Small intestine (tissue), 7 donors: ENCODE results near the gene KNCN. TPM values are rescaled to one million over a fixed set of nuclear protein-coding genes. Genes with fewer than 3 reads are reported as not detected.

Source experiments
- DNase-seq, 2 donors: peaks; one replicate each; pipeline versions ENCODE4 v3.0.0 to v3.0.0-alpha.2; 2013
- FAIRE-seq: peaks from 2 replicates; lab custom pipeline; 2012; peaks lifted over from hg19 to GRCh38; lab: Jason Lieb, UNC
- H3K27ac ChIP-seq, 3 donors: one replicate each; pipeline ENCODE4 v1.5.1; 2013; ENCODE audit warnings: low read length in 2 of 3, mild to moderate bottlenecking in 2 of 3, control low read depth in 1 of 3, inconsistent platforms in 1 of 3, low read depth in 1 of 3, moderate library complexity in 1 of 3
- H3K27me3 ChIP-seq, 3 donors: one replicate each; pipeline ENCODE4 v1.6.1; 2013; ENCODE audit warnings: low read length in 3 of 3, inconsistent platforms in 1 of 3; ENCODE audit not compliant: control insufficient read depth in 3 of 3, insufficient read depth in 3 of 3
- H3K36me3 ChIP-seq, 3 donors: one replicate each; pipeline ENCODE4 v1.6.1; 2013; ENCODE audit warnings: low read length in 3 of 3, inconsistent platforms in 1 of 3, low read depth in 1 of 3, mild to moderate bottlenecking in 1 of 3, moderate library complexity in 1 of 3; ENCODE audit not compliant: control insufficient read depth in 3 of 3, insufficient read depth in 2 of 3
- H3K4me1 ChIP-seq, 3 donors: one replicate each; pipeline ENCODE4 v1.6.1; 2013; ENCODE audit warnings: low read length in 2 of 3, inconsistent platforms in 1 of 3, low read depth in 1 of 3, mild to moderate bottlenecking in 1 of 3, moderate library complexity in 1 of 3; ENCODE audit not compliant: control insufficient read depth in 3 of 3, insufficient read depth in 2 of 3
- H3K4me3 ChIP-seq, 3 donors: one replicate each; pipeline ENCODE4 v1.5.1; 2013; ENCODE audit warnings: low read length in 3 of 3, control low read depth in 1 of 3, inconsistent platforms in 1 of 3, low read depth in 1 of 3, mild to moderate bottlenecking in 1 of 3, moderate library complexity in 1 of 3
- H3K9me3 ChIP-seq, 2 donors: one replicate each; pipeline ENCODE4 v1.6.1; 2013; ENCODE audit warnings: low read depth in 1 of 2, low read length in 1 of 2; ENCODE audit not compliant: control insufficient read depth in 2 of 2, insufficient read depth in 1 of 2
- WGBS, 3 donors: extraction: QIAGEN DNeasy Blood & Tissue Kit; methylation state at CpG; one replicate each; pipeline ENCODE4 v1.1.7; 2013; 5-methylcytosine and 5-hydroxymethylcytosine counted together
- polyA plus RNA-seq, 4 donors: library from polyadenylated mRNA; stranded (reverse) in 3 of 4; unstranded in 1 of 4; fragments of 200-250 nt in 3 of 4; fragments of 120-200 nt in 1 of 4; gene quantifications; one replicate each; pipeline versions ENCODE4 v1.2.1 to v1.2.3, GENCODE V29; 2013
- donor health status: healthy with polysubstance abuse.
- donor health status: control.
- donor health status: control.
- donor health status: Bipolar disorder and iron deficiency.
- donor health status: healthy.

KNCN gene
- polyA plus RNA-seq, 4 donors: not detected

DNA sequence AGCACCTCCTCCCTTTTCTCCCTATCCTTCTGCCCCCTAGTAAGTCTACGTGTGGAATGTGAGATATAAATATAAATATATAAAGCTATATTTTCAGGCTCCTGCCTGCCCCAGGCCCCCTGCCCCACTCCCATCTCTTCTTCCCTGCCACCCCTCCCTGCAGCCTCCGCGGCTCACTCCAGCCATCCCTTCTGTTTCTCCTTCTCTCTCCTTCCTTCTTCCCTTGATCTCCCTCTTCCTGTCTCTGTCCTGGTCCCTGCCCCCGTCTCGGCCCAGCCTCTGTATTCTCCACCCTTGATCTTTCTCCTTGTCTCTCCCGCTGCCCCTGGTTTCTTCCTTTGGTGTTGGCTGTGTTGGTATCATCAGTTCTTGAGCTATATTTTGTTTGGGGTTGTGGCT is 38.7 kb downstream of the KNCN start:
- Histone ChIP-seq H3K27ac (no peak overlapping the region), H3K4me3 (no peak overlapping the region), H3K36me3 (no peaks in the 10 kb centered on the region), H3K4me1 (peaks cover 0 to 12% (median 0%) of the 10 kb centered on the region in 3 donors), H3K27me3 (peaks cover 0 to 10% (median 0%) of the 10 kb centered on the region in 3 donors), H3K9me3 (no peaks in the 10 kb centered on the region)
- WGBS, 3 donors: 45 to 86% (median 75%) methylated on average over 6 of the region's 6 CpGs
- FAIRE-seq (no peak), DNase-seq (no peak)

DNA sequence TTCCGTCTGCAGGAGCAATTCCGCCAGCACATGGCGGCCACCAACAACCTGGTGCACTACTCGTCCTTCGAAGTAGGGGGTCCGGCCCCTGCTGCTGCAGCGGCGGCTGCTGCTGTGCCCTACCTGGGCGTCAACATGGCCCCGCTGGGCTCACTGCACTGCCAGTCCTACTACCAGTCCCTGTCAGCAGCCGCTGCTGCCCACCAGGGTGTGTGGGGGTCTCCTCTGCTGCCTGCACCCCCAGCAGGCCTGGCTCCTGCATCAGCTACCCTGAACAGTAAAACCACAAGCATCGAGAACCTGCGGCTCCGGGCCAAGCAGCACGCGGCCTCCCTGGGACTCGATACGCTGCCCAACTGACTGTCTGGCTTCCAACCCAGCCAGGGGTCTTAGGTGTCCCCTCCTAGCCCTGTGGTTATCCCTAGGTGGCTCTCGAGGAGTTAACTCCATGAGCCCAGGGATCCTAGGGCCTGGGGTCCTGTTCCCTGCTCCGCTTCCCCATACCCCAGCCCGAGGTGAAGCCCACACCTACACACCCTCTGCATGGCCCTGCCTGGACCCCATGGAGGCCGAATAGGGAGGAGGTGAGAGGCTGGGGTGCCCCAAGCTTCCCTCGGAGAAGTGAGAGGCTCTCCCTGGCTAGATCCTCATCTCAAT is 39.2 kb downstream of the KNCN start:
- no peak overlapping the region for H3K4me3 ChIP-seq
- no peaks in the 10 kb centered on the region for H3K36me3 ChIP-seq
- 82 to 90% (median 87%) methylated on average over 22 to 23 of the region's 23 CpGs for WGBS, 3 donors
- DNase-seq: no peak
- FAIRE-seq: no peak
- H3K27ac ChIP-seq: no peak overlapping the region
- peaks cover 0 to 10% (median 0%) of the 10 kb centered on the region in 3 donors for H3K27me3 ChIP-seq
- peaks cover 0 to 7% (median 0%) of the 10 kb centered on the region in 3 donors for H3K4me1 ChIP-seq
- H3K9me3 ChIP-seq: no peaks in the 10 kb centered on the region

DNA sequence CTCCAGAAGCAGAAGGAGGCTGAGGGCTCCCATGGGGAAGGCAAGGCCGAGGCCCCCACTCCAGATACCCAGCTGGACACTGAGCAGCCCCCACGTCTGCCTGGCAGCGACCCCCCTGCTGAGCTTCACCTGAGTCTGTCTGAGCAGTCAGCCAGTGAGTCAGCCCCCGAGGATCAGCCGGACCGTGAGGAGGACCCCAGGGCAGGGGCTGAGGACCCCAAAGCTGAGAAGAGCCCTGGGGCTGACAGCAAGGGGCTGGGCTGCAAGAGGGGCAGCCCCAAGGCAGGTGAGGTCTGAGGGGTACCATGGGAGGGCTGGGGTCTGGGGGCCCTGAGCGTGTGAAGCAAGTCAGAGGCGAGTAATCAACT is 40.5 kb downstream of the KNCN start:
- H3K27ac ChIP-seq: no peak overlapping the region
- no peaks in the 10 kb centered on the region for H3K36me3 ChIP-seq
- no peaks in the 10 kb centered on the region for H3K4me1 ChIP-seq
- FAIRE-seq (no peak), DNase-seq (no peak)
- peaks cover 0 to 14% (median 0%) of the 10 kb centered on the region in 3 donors for H3K27me3 ChIP-seq
- no peak overlapping the region for H3K4me3 ChIP-seq
- WGBS, 3 donors: 71 to 77% (median 77%) methylated on average over 8 of the region's 8 CpGs
- no peaks in the 10 kb centered on the region for H3K9me3 ChIP-seq

DNA sequence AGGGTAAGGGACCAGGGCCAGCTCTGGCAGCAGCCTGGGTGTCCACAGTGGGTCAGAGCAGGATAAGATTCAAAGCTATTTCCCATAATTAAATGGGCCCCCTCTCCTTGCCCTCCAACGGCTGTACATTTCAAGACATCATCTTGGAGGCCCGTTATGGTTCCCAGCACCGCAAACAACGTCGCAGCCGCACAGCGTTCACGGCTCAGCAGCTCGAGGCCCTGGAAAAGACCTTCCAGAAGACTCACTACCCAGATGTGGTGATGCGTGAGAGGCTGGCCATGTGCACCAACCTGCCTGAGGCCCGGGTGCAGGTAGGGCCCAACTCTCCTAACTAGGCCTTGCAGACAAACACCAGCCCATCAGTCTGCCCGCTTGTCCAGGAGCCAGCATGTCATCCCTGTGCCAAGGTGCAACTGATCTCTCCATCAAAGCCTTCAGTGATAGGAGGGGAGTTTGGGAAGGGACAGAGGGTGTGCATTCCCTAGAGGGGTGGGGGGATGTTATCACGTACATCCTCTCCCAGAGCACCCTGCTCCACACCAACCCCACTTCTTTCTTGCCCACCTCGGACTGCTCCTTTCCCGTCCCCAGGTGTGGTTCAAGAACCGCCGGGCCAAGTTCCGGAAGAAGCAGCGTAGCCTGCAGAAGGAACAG is 41.0 kb downstream of the KNCN start:
- 91 to 93% (median 91%) methylated on average over 19 of the region's 19 CpGs for WGBS, 3 donors

DNA sequence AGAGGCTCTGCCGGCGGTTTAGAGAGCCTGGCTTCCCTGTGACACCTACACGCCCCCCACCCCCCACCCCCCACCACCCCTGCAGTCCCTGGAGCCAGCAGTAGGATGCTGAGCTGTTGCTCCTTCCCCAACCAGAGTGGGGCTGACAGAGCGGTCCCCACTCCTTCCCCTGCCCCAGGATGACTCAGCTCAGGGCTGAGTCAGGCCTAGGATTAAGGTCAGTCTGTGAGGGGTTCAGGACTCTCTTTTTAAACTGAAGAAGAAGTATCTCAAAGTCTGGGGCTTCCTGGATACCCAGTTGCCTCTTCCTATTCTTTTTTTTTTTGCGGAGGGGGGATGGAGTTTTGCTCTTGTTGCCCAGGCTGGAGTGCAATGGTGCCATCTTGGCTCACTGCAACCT is 42.7 kb downstream of the KNCN start:
- no peak for FAIRE-seq
- no peaks in the 10 kb centered on the region for H3K9me3 ChIP-seq
- H3K4me1 ChIP-seq: no peaks in the 10 kb centered on the region
- no peak overlapping the region for H3K27ac ChIP-seq
- H3K4me3 ChIP-seq: no peak overlapping the region
- no peaks in the 10 kb centered on the region for H3K36me3 ChIP-seq
- no peak for DNase-seq
- H3K27me3 ChIP-seq: peaks cover 0 to 14% (median under 1%) of the 10 kb centered on the region in 3 donors
- WGBS, 3 donors: 71 to 77% (median 73%) methylated on average over 5 of the region's 5 CpGs

More for the DNA sequence above, 41.0 kb downstream of the KNCN start:
- Histone ChIP-seq H3K27me3 (peaks cover 0 to 14% (median 0%) of the 10 kb centered on the region in 3 donors), H3K9me3 (no peaks in the 10 kb centered on the region), H3K4me3 (no peak overlapping the region), H3K27ac (no peak overlapping the region), H3K36me3 (no peaks in the 10 kb centered on the region), H3K4me1 (no peaks in the 10 kb centered on the region)
- no peak for DNase-seq
- FAIRE-seq: no peak

DNA sequence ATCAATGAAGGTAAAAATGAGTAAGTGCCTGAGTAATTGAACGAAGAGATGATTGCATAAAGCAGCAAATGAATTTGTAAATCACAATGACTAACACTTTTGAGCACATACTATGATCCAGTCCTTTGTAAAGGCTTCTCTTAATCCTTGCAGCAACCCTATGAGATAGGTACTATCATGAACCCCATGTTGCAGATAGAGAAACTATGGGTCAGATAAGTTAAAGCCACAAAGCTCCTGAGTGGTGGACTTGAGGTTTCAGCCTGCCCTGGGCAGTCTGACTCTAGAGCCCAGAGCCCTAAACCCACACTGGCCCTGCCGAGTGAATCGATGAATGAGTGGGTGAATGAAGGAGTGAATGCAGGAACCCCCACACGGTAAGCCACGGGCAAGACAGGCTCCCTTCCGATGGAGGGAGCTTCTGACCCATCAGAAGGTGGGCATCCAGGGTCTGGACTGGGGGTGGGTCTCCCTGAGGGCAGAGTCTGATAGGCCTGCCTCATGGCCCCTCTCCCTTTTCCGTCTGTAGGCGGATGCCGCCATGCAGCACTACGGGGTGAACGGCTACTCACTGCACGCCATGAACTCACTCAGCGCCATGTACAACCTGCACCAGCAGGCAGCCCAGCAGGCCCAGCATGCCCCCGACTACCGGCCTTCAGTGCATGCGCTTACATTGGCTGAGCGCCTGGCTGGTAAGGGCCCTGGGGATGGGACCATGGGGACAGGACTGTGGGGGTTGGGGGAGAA is 44.8 kb downstream of the KNCN start:
- Histone ChIP-seq H3K27ac (no peak overlapping the region), H3K4me1 (no peaks in the 10 kb centered on the region), H3K36me3 (no peaks in the 10 kb centered on the region), H3K9me3 (no peaks in the 10 kb centered on the region), H3K27me3 (peaks cover 0 to 22% (median 5%) of the 10 kb centered on the region in 3 donors), H3K4me3 (no peak overlapping the region)
- whole genome bisulfite sequencing, 3 donors: 82 to 86% (median 84%) methylated on average over 17 of the region's 17 CpGs
- no peak for DNase-seq
- FAIRE-seq: no peak

DNA sequence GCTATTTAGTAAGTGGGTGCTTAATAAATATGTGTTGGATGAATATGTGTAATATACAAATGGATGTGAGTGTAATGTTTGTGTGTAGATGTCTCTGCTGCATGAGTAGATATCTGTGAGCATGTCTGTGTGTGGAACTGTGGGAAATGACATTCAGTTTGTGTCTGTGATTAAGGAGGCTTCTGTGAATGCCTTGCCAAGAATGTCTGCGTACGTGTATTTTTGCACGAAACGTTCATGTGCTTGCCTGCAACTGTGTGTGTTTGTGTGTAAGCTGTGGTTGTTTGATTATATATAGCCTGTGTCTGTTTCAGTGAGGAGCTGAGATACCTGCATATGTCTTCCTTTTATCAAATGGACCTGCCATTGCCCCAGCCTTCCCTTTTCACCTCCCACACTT is 48.0 kb downstream of the KNCN start:
- no peak for FAIRE-seq
- WGBS, 3 donors: 77 to 87% (median 80%) methylated on average over 4 of the region's 4 CpGs
- H3K4me1 ChIP-seq: no peaks in the 10 kb centered on the region

DNA sequence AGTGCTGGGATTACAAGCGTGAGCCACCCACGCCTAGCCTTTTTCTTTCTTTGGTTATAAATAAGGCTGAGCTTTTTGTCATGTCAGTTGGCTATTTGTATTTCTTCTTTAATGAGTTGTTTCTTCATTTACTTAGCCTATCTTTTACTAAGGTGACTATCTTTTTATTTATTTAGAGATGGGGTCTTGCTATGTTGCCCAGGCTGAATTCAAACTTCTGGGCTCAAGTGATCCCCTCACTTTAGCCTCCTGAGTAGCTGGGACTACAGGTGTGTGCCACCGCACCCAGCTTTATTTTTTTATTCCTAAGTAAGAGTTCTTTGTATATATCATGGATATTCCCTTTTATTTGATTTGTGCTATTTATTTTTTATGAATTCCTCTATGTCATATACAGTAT is 49.9 kb downstream of the KNCN start:
- Histone ChIP-seq H3K27ac (no peak overlapping the region), H3K4me3 (no peak overlapping the region), H3K9me3 (no peaks in the 10 kb centered on the region), H3K4me1 (no peaks in the 10 kb centered on the region), H3K36me3 (no peaks in the 10 kb centered on the region), H3K27me3 (peaks cover 0 to 43% (median 7%) of the 10 kb centered on the region in 3 donors)
- WGBS, 3 donors: 79 to 86% (median 81%) methylated on average over 3 of the region's 3 CpGs
- DNase-seq: no peak
- FAIRE-seq: no peak

More for the DNA sequence above, 48.0 kb downstream of the KNCN start:
- no peaks in the 10 kb centered on the region for H3K36me3 ChIP-seq
- peaks cover 0 to 31% (median 7%) of the 10 kb centered on the region in 3 donors for H3K27me3 ChIP-seq
- DNase-seq: no peak
- no peak overlapping the region for H3K4me3 ChIP-seq
- H3K27ac ChIP-seq: no peak overlapping the region
- H3K9me3 ChIP-seq: no peaks in the 10 kb centered on the region
